ENCODE data around the gene TRIM24.
A peak's percentile ranks its signal among the peaks of the same experiment; 100 is the strongest.

Gene TRIM24

GRCh38 chr7:138625084-138625848 is 165.2 kb downstream of the TRIM24 start:
- DNase-seq (ENCODE audit: low spot score) = peak; percentile 34

DNA sequence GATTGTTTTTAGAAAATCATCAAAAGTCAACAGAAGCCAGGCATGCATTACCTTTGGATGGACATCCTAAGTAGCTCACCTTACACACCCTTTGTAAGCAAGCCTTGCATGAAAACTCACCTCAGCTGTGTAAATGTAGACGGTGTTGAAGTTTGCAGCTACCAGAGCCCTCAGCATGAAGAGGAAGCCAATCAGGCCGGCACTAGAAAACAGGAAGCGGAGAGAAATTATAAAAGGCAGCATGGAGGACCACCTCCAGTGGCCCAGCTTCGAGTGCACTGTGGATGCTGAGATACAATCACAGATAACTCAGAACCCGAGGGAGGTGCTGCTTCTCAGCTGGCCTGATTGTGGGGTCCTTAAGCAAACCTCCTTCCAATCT is 165.8 kb downstream of the TRIM24 start:
- DNase-seq (ENCODE audit: low spot score) = no peak

- no peak for DNase-seq (ENCODE audit: low spot score)
Measured at GRCh38 chr7:138626846-138627245, 166.8 kb downstream of the TRIM24 start.

- no peak for DNase-seq (ENCODE audit: low spot score)
Measured at GRCh38 chr7:138627361-138627760, 167.3 kb downstream of the TRIM24 start.

- peak; percentile 72 for DNase-seq (ENCODE audit: low spot score)
Measured at GRCh38 chr7:138630059-138630610, 170.1 kb downstream of the TRIM24 start.

DNA sequence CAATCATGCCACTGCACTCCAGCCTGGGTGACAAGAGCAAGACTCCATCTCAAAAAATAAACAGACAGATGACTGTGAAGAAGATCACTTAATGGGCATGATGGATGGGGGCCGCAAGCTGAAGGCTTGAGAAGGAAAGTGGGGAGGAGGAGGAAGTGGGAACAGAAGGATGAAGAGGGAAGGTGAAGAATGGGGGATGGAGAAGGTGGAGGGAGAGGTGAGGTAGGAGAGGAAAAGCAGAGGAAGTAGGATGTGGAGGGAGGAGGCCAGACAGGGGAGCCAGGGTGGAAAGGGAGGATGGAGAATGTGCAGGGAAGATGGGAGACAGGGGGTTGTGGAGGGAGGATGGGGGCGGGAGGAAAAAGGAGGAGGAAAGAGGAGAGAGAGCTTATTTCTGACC is 172.3 kb downstream of the TRIM24 start:
- peak; percentile 36 for DNase-seq (ENCODE audit: low spot score)

DNA sequence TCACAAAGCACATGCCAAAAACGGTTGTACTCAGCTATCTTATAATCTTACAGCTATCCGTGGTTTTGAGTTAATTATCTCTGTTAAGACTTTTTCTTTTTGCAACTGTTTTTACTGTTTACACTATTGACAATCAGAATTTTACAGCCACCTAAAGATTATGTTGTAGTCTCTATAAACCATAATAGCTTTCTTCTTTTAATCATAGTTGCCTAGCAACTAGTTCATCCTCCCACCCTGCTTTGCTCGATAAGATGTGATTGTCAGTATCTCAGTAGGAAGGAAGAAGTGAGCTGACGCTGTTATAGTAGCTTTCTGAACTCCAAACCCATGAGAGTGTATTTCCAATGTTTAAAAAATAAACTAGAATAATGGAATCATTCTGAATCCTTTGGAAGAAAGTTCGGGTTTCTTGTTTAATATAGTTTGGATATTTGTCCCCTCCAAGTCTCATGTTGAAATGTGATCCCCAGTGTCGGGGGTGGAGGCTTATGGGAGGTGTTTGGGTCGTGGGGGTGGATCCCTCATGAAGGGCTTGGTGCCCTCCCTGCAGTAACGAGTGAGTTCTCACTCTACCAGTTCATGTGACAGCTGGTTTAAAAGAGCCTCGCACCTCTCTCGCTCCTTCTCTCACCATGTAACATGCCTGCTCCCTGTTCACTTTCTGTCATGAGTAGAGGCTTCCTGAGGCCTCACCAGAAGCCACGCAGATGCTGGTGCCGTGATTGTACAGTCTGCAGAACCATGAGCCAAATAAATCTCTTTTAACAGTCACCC is 173.0 kb downstream of the TRIM24 start:
- peak; percentile 56 for DNase-seq (ENCODE audit: low spot score)

Measured in putamen (tissue), 1 donor.